ENCODE measurements around the gene FBXO33.

Gene FBXO33

DNA sequence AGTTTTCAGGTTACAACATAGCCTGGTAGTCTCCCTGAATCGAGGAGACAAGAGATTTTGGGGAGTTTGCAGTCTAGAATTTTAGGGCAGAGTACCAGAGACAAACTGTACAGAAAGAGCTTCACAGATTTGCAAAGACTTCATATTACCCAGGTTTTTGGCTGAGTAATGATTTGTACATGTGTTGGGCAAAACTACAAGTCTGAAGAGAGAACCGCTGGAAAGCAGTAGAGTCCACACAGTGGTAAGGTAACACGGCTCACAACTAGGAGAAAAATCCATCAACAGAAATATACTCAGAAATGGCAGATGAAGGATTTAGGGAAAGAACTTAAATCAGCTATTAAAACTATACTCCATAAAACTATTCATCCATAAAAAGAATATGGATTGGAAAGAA lies 25.7 kb downstream of the FBXO33 start:
- DNase-seq (ENCODE audit: low read depth, low spot score): no peak
- no peak overlapping the region for H3K4me3 ChIP-seq (ENCODE audit: low read depth, low read length)
- TF ChIP-seq, protein P1, sequence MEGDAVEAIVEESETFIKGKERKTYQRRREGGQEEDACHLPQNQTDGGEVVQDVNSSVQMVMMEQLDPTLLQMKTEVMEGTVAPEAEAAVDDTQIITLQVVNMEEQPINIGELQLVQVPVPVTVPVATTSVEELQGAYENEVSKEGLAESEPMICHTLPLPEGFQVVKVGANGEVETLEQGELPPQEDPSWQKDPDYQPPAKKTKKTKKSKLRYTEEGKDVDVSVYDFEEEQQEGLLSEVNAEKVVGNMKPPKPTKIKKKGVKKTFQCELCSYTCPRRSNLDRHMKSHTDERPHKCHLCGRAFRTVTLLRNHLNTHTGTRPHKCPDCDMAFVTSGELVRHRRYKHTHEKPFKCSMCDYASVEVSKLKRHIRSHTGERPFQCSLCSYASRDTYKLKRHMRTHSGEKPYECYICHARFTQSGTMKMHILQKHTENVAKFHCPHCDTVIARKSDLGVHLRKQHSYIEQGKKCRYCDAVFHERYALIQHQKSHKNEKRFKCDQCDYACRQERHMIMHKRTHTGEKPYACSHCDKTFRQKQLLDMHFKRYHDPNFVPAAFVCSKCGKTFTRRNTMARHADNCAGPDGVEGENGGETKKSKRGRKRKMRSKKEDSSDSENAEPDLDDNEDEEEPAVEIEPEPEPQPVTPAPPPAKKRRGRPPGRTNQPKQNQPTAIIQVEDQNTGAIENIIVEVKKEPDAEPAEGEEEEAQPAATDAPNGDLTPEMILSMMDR (IDR thresholded peaks at IDR 0.05; ENCODE audit: insufficient read depth, low read length, missing control alignments): no peak
- ChIA-PET POLR2A (interaction anchor here (0.6 kb wide), 1 partner anchor 236 kb away, joined by 3 read pairs; the partner anchor contains the start of gene TRAPPC6B), CTCF (interaction anchor here (1.2 kb wide), 1 partner anchor 9 kb away, joined by 3 read pairs; no protein-coding TSS in a partner anchor)

DNA sequence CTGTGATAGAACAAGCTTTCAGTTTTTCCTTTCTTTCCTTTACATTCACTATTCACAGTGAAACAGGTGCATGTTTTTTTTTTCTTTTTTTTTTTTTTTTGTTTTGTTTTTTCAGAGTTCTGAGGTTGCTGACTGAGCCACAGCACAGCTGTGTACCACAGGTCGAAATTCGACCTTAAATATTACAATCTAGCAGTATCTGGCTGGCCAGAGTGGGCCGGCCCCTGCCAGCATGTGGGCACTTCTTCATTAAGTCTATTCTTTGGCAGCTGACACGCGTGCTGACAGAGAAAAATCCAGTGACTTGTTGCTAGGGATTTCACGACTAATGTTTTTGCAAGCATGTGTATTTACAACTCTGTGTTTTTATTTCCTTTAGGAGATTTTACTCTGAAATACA lies 33.9 kb downstream of the FBXO33 start:
- no peak overlapping the region for H3K4me3 ChIP-seq (ENCODE audit: low read depth, low read length)
- CTCF ChIA-PET: interaction anchor here (1.0 kb wide), 1 partner anchor 29 kb away, joined by 3 read pairs; no protein-coding TSS in a partner anchor
- POLR2A ChIA-PET: no interaction called here
- TF ChIP-seq, protein P1 (IDR thresholded peaks at IDR 0.05; ENCODE audit: insufficient read depth, low read length, missing control alignments): no peak
- DNase-seq (ENCODE audit: low read depth, low spot score): no peak

DNA sequence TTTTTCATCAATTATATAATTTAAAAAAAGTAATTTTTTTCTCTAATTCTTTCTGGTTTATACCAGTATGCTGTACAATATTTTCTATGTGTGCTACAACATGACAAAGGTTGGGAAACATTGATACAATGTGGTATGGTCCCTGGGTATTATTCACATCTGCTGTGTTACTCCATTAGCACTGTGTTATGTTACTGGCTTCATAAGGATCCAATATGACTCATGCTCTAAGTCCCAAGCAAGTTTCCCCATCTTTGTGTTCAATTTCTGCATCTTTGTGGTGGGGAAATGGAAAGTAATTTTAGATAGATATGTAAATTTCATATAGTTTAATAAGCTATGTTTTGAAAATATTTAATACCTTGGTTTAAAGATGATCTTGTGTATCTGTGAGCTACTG lies 35.8 kb downstream of the FBXO33 start:
- no peak for DNase-seq (ENCODE audit: low read depth, low spot score)
- CTCF ChIA-PET: no interaction called here
- TF ChIP-seq, protein P1 (IDR thresholded peaks at IDR 0.05; ENCODE audit: insufficient read depth, low read length, missing control alignments): no peak
- no peak overlapping the region for H3K4me3 ChIP-seq (ENCODE audit: low read depth, low read length)
- POLR2A ChIA-PET: interaction anchor here (0.7 kb wide), 1 partner anchor 50 kb away, joined by 3 read pairs; no protein-coding TSS in a partner anchor

DNA sequence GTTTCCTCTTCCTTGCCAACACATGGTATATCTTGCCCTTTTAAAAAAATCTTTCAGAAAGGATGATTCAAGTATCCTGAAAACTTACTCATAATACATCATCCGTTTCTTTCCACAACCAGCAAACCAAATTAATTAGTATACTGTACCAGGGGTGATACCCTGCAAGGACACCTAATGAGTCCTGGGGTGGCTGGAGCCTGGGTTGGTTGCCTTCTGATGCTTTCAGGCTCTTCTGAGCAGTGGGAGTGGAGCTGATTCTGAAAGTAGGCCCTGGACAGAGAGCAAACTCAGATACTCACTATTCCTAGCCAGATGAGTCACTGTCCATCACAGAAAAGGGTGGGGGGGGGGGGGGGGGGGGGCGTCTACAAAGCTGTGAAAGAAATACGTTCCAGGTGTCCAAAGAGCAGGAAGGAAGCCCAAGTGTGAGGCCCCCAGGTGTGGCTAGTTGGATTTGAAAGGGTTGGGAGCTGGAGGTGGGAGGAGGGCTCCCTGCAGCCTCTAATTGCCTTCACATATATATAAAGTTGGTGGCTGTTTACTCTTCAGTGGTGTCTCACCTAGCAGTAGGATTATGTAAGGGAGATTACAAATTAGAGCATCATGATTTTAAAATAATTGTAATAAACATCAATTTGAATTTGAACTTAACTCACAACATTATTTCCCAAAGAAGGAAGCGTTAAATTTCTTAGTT lies 36.5 kb downstream of the FBXO33 start:
- TF ChIP-seq, protein P1 (IDR thresholded peaks at IDR 0.05; ENCODE audit: insufficient read depth, low read length, missing control alignments): no peak
- POLR2A ChIA-PET: interaction anchor here (0.7 kb wide), 1 partner anchor 50 kb away, joined by 3 read pairs; no protein-coding TSS in a partner anchor
- DNase-seq (ENCODE audit: low read depth, low spot score): no peak
- no peak overlapping the region for H3K4me3 ChIP-seq (ENCODE audit: low read depth, low read length)
- CTCF ChIA-PET: no interaction called here

DNA sequence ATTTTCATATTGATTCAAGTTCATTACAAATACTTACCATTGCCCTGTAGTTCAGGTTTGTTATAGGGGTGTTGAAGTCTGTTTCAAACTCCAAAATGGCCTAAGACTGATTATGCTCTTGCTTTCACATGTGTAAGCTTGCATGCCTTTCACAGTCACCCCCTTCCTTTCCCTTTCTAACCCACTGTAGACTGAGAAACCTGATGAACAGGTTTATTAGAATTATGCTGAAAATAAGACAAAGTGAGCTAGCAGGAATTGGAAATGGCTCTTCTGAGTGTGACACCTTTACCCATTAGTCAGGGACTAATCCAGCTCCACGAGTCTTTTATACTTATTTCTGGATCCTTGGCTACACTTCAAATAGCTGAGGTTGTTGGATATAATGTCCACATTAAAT lies 38.9 kb downstream of the FBXO33 start:
- DNase-seq (ENCODE audit: low read depth, low spot score): no peak
- ChIA-PET CTCF (interaction anchor here (0.9 kb wide), 1 partner anchor 12 kb away, joined by 4 read pairs; no protein-coding TSS in a partner anchor), POLR2A (interaction anchor here (1.0 kb wide), 1 partner anchor 31 kb away, joined by 3 read pairs; no protein-coding TSS in a partner anchor)
- TF ChIP-seq, protein P1 (IDR thresholded peaks at IDR 0.05; ENCODE audit: insufficient read depth, low read length, missing control alignments): no peak
- H3K4me3 ChIP-seq (ENCODE audit: low read depth, low read length): no peak overlapping the region

DNA sequence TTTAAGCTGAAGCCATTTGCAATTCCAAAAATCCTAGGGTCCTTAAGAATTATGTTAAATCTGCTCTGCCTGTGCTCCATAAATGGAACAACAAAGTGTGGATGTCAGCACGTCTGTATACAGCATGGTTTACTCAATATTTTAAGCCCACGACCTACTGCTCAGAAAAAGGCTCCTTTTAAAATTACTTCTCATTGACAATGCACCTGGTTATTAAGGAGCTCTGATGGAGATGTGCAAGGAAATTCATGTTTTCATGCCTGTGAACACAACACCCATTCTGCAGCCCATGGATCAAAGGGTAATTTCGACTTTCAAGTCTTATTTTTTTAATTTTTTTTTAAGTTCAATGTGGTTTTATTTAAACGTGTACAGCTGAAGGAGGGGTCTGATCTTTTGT lies 48.1 kb downstream of the FBXO33 start:
- CTCF ChIA-PET: interaction anchor here (1.1 kb wide), 1 partner anchor 15 kb away, joined by 3 read pairs; no protein-coding TSS in a partner anchor
- no peak overlapping the region for H3K4me3 ChIP-seq (ENCODE audit: low read depth, low read length)
- DNase-seq (ENCODE audit: low read depth, low spot score): no peak
- TF ChIP-seq, protein P1 (IDR thresholded peaks at IDR 0.05; ENCODE audit: insufficient read depth, low read length, missing control alignments): no peak
- POLR2A ChIA-PET: no interaction called here

Measured in AG04449 (cell line).